GM19438 (cell line): ENCODE measurements around the gene PTPA.
"Not testable (repeated sequence)": the region's sequence is repeated elsewhere in the genome, so short reads cannot be mapped to it uniquely, and the experiment has no call there.

Experiments used
- ATAC-seq: cut with Tn5 transposase; IDR thresholded peaks from one replicate; pipeline ENCODE4 v1.9.1; 2021; ENCODE audit warnings: low read depth; ENCODE audit not compliant: unreplicated experiment

The PTPA gene

GRCh38 chr9:129193655-129194054 lies 82.4 kb downstream of the PTPA start:
- no peak for ATAC-seq

GRCh38 chr9:129194221-129194620 lies 83.0 kb downstream of the PTPA start:
- ATAC-seq, result no peak

GRCh38 chr9:129195606-129196005 lies 84.4 kb downstream of the PTPA start:
- ATAC-seq, result no peak

- ATAC-seq, result not testable (repeated sequence)
These were observed 85.8 kb downstream of the PTPA start for GRCh38 chr9:129197045-129197444.

GRCh38 chr9:129197978-129198318 lies 86.7 kb downstream of the PTPA start:
- no peak for ATAC-seq
